ENCODE data around the gene CEBPA. TPM values are rescaled to one million over a fixed set of nuclear protein-coding genes. Genes with fewer than 3 reads are reported as not detected.

CEBPA gene
- polyA plus RNA-seq, 12 donors: 1.7 to 33.1 (median 4.0) TPM; not detected in 1

- DNase-seq: no peak
These were observed 27.4 kb downstream of the CEBPA start for GRCh38 chr19:33274663-33275558.

- DNase-seq: peak; percentile 36
These were observed 28.3 kb downstream of the CEBPA start for GRCh38 chr19:33273881-33274662.

- DNase-seq: no peak
These were observed 29.1 kb downstream of the CEBPA start for GRCh38 chr19:33273065-33273736.

GRCh38 chr19:33271246-33272021 is 30.9 kb downstream of the CEBPA start:
- no peak for DNase-seq

GRCh38 chr19:33270769-33271168 is 31.6 kb downstream of the CEBPA start:
- DNase-seq: no peak

- no peak for DNase-seq
These were observed 33.3 kb downstream of the CEBPA start for GRCh38 chr19:33269016-33269415.

- DNase-seq: no peak
These were observed 34.0 kb downstream of the CEBPA start for GRCh38 chr19:33268162-33268991.

GRCh38 chr19:33267706-33268105 is 34.6 kb downstream of the CEBPA start:
- no peak for DNase-seq

- no peak for DNase-seq
These were observed 35.3 kb downstream of the CEBPA start for GRCh38 chr19:33266974-33267484.

GRCh38 chr19:33264881-33265445 is 37.4 kb downstream of the CEBPA start:
- no peak for DNase-seq

GRCh38 chr19:33263325-33264023 is 38.9 kb downstream of the CEBPA start:
- no peak for DNase-seq

- no peak for DNase-seq
These were observed 40.7 kb downstream of the CEBPA start for GRCh38 chr19:33261511-33262189.

GRCh38 chr19:33260628-33261418 is 41.5 kb downstream of the CEBPA start:
- DNase-seq: no peak

GRCh38 chr19:33259539-33259938 is 42.8 kb downstream of the CEBPA start:
- DNase-seq: no peak

GRCh38 chr19:33257828-33258227 is 44.5 kb downstream of the CEBPA start:
- DNase-seq: no peak

- DNase-seq: no peak
These were observed 46.1 kb downstream of the CEBPA start for GRCh38 chr19:33256261-33256660.

GRCh38 chr19:33255781-33256180 is 46.6 kb downstream of the CEBPA start:
- no peak for DNase-seq

All from muscle of arm (tissue), 12 donors.